ENCODE data around the gene SPRN. TPM values are rescaled to one million over a fixed set of nuclear protein-coding genes. Genes with fewer than 3 reads are reported as not detected.
"Not testable (repeated sequence)": the region's sequence is repeated elsewhere in the genome, so short reads cannot be mapped to it uniquely, and the experiment has no call there.

Gene SPRN, protein sequence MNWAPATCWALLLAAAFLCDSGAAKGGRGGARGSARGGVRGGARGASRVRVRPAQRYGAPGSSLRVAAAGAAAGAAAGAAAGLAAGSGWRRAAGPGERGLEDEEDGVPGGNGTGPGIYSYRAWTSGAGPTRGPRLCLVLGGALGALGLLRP
- 0.18 and 0.82 TPM in 2 replicates for total RNA-seq (ENCODE audit: low replicate concordance)

DNA sequence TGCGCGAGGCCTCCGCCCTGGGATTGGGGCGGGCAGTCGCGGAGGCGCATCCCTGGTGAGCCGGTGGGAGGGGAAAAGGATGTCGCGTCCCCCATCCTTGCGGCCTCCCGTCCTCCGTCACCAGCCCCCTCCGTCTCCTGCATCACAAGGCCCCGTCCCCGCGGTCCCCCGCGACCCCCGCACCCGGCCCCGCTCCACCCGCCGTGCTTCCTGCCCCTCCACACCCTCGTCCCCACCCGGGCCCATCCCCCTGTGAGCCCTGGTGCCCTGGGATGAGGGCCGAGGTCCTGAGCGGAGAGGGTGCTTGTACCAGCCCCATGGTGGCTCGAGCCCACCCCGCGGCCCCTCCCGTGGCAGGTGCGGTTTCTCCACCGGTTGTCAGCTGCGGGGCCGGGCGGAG, at the start of gene SPRN:
SPRN (minus strand) TSS at position 25 of the 400 bp plus-strand sequence. CDS start 944 bp downstream, outside the sequence.
- not testable (repeated sequence) for H3K4me3 ChIP-seq (ENCODE audit: low read depth, low read length); DNase-seq (ENCODE audit: low read depth)

DNA sequence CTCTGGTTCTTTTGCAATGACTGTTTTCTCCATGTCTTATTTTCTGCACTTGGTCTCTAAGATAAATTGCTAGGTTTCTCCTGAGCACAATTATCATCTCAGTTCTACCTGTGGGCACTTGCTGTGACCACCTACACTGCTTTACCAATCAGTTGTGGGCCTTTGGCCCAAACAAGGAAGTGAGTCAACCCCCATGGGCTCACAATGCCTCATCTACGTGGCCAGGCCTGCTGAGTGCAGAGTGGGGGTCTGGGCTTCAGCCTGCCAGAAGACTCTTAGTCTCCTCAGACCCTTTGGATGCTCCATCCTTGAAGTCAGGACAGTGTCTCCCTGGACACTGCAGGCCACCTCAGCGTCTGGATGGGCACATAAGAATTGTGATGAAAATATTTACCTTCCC, 49.6 kb upstream of the SPRN start:
- no peak overlapping the region for H3K4me3 ChIP-seq (ENCODE audit: low read depth, low read length)
- TF ChIP-seq, protein P1, sequence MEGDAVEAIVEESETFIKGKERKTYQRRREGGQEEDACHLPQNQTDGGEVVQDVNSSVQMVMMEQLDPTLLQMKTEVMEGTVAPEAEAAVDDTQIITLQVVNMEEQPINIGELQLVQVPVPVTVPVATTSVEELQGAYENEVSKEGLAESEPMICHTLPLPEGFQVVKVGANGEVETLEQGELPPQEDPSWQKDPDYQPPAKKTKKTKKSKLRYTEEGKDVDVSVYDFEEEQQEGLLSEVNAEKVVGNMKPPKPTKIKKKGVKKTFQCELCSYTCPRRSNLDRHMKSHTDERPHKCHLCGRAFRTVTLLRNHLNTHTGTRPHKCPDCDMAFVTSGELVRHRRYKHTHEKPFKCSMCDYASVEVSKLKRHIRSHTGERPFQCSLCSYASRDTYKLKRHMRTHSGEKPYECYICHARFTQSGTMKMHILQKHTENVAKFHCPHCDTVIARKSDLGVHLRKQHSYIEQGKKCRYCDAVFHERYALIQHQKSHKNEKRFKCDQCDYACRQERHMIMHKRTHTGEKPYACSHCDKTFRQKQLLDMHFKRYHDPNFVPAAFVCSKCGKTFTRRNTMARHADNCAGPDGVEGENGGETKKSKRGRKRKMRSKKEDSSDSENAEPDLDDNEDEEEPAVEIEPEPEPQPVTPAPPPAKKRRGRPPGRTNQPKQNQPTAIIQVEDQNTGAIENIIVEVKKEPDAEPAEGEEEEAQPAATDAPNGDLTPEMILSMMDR (IDR thresholded peaks at IDR 0.05; ENCODE audit: insufficient read depth, low read length) = no peak
- no peak for DNase-seq (ENCODE audit: low read depth)

DNA sequence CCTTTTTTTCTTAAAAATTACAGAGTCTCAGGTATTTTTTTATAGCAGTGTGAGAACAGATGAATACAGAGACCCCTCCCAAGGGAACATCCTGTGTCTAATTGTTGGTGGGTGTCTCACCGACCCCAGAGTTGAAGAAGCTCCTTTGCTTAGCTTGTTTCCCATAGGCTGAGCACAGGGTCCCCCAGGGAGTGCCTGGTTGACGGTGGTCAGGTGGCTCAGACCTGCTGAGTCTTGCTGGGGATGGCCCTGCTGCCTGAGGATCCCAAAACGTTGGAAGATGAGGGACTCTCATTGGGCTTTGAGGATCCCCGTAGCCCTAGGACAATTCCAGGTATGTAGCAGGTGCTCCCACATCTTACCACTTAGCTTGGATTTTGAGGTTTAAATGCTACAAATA, 48.8 kb upstream of the SPRN start:
- TF ChIP-seq, protein P1 (IDR thresholded peaks at IDR 0.05; ENCODE audit: insufficient read depth, low read length) = no peak
- no peak overlapping the region for H3K4me3 ChIP-seq (ENCODE audit: low read depth, low read length)
- DNase-seq (ENCODE audit: low read depth) = no peak

DNA sequence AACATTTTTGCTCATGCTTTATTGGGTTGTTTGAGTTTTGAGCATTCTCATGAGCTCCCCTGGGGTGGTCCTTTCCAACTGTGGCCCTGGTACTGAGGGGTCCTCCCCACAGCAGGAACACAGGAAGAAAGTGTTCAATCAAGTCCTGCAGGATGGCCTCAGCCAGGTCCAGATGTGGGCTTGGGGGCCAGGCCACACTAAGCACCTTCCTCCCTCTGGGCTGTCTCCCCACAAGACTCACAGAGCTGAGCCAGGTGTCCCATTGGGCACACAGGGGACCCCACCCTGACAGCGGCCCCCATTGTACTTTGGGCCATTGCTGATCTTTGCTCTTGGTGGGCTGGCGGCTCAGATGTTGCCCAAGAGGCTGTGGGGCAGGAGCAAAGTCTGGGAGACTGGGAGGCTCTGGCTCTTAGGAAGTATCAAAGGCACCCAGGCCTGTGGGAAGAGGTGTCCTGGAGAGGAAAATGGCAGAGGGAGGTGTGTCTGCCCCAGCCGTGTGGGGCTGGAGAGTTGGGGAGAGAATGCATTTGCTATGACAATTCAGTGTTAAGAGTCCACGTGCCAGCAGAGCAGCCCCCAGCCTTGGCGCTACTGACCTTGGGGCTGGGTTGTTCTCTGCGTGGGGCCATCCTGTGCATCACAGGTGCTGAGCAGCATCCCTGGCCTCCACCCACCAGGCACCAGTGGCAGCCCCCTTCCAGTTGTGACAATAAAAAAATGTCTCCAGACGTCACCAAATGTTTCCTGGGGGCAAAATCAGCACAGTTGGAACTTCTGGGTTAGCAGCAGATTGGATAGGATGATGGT, 47.1 kb upstream of the SPRN start:
- no peak overlapping the region for H3K4me3 ChIP-seq (ENCODE audit: low read depth, low read length)
- DNase-seq (ENCODE audit: low read depth) = no peak
- TF ChIP-seq, protein P1 (IDR thresholded peaks at IDR 0.05; ENCODE audit: insufficient read depth, low read length) = no peak

DNA sequence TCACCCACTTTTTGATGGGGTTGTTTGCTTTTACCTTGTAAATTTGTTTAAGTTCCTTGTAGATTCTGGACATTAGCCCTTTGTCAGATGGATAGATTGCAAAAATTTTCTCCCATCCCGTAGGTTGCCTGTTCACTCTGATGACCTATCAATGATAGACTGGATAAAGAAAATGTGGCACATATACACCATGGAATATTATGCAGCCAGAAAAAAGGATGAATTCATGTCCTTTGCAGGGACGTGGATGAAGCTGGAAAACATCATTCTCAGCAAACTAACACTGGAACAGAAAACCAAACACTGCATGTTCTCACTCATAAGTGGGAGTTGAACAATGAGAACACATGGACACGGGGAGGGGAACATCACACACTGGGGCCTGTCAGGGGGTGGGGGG, 44.8 kb upstream of the SPRN start:
- not testable (repeated sequence) for H3K4me3 ChIP-seq (ENCODE audit: low read depth, low read length); DNase-seq (ENCODE audit: low read depth)

DNA sequence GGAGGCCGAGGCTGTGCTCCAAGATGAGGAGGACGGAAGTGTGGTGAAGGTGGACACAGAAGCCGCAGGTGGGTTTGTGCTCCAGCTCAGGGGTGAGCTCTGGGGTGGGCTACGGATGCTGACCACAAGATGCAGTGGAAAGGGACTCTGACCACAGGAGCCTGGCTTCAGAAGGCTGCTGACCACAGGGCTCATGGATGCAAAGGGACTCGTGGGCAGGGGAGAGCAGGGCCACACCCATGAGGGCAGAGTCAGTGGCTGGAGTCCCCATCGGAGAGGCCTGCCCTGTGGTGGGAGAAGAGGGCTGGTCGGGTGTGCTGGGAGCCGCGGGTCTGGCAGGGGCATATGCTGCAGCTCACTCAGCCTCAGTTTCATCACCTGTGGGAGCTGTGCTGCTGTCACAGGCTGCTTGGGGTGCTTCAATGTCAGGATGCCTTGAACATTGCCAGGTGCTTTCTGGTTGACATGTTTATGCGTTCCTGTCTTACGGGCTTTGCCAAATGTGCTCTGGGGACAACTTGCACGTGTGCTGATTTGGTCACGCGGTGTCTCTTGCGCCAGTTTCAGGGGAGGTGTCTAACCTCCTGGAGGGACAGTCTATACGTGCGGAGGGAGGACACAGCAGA, 43.0 kb upstream of the SPRN start:
- DNase-seq (ENCODE audit: low read depth) = no peak
- H3K4me3 ChIP-seq (ENCODE audit: low read depth, low read length) = no peak overlapping the region
- TF ChIP-seq, protein P1 (IDR thresholded peaks at IDR 0.05; ENCODE audit: insufficient read depth, low read length) = no peak

DNA sequence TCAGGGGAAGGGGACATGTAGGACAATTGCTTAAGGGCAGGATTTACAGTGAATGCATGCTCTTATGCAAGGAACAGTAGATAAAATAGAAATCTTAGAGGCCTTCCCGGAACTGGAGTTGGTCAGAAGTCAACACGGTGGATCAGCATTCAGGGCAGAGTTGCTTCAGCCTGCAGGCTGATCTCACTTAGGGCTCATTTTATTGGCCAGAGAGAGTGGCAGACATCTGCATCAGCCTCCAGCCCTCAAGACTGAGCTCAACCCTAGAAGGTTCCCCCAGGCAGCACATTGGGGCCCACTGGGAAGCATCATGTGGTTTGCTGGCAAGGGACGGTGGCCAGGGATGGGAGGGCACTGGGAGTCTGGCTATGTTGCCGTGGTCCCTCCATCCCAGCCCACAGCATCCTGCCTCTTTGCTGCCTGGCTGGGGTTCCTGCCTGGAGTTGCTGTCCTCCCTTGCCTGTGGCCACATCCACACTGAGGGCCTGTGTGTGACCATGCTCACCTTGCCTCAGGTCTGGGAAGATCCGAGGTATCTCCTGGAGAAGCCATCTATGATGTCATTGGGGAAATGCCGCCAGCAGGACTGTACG, 42.4 kb upstream of the SPRN start:
- TF ChIP-seq, protein P1 (IDR thresholded peaks at IDR 0.05; ENCODE audit: insufficient read depth, low read length) = no peak
- H3K4me3 ChIP-seq (ENCODE audit: low read depth, low read length) = no peak overlapping the region
- no peak for DNase-seq (ENCODE audit: low read depth)

All from fibroblast of the aortic adventitia (primary cell).